Activated CD4-positive, alpha-beta T cell treated with anti-CD3 and anti-CD28 coated beads for 1 hour (primary cell): ENCODE data around the gene COL1A1.

ENCODE experiments used
- DNase-seq: peaks from one replicate; pipeline ENCODE4 v3.0.0-alpha.2; 2020

The COL1A1 gene

DNA sequence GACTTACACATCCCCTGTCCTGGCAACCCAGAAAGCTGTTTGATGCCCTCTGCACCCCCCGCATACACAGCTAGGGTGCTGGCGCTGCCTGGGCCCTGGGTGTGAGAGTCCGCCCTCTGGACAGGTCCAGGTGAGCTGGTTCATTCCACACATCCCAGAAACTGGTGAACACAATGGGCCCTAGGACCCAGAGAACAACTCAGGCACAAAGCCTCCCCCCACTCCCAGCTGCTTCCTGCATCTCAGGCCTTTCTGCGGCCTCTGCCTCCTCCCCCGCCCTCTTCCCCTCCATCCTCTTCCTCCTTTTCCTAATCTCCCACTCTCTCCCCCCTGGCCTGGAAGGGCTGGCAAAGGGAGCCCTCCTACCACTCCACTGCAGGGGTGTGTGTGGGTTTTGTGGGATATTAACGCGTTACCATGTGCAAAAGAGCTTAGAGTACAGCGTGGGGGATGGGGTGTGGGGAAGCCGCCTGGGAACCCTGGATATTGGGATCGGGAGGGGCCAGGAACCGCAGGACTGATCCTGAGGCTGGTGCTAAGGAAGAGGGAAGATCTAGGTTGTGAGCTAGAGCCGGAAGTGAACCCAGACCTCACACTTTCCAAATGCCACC is 49.4 kb downstream of the COL1A1 start:
- DNase-seq, result no peak

DNA sequence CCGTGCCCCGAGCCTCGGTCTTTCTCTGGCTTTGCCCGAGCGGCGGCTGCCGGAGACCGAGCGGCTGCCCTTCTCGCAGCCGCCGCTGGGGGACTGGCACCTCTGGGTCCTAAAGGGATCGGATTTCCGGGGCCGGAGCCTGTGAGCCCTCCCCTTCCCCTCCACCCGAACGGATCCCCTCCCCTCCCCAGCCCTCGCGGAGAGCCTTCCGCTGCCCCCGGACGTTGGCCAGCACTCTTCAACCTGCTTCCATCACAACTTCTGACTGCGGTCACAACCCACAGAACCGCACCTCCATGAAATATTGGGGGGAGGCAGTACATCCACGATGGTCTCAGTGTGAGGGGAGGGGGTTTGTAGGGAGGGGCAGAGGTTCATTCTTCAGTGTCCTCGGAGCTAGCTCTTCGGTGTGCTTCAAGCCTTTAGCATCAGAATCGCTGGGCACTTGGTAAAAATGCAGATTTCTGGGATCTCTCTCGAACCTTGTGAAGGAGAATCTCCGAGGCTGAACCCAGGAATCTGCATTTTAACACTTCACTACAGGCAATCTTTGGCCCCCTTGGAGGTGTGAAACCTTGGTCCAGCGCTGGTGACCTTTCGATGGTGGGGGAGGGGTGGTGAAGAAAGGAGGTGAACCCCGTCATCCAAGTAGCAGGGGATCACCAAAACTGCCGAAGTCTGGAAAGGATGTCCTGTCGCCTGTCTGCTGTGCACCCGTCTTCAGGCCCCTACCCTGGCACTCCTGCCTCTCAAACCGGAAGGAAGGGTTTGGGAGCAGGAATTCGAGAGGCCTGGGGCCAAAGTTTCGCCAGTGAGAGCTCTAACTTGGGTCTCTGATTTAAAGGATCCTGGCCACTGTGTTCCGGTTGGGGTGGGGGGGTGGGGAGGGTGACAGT is 50.1 kb downstream of the COL1A1 start:
- peak; percentile 75 for DNase-seq

DNA sequence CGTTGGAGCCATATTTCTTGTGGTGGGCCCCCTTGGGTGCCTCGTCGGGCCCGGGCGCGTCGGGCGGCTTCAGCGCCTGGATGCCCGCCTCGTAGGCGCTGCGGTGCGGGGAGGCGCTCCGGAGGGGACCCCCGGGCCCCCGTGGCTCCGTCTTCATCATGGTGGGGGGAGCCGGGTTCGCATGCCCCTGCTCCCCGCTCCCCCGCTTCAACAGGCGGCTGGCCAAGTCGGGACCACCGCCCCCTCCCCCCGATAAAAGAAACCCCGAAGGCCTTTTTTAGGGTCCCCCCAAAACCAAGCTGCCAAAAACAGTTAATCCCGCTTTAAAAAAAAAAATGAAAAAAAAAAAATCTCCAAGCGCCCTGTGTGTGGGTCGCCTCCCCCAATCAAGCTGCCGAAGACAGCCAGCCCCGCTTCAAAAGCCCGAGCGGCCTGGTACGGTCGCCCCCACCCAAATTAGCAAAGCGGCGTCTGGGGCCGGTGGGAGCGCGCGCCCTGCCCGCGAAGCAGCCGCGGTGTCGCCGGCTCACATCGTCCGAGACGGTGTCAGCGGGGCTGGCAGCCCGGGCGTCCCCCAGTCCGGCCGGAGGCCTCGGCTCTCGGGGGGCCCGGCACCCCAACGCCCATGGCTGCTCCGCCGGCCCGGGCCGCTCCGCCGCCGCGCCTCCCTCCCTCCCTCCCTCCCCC is 50.9 kb downstream of the COL1A1 start, which contains the start of gene PPP1R9B:
TSS of gene PPP1R9B (minus strand) at position 324 of the 687 bp plus-strand sequence. CDS start at position 160, 164 bp downstream.
- no peak for DNase-seq

DNA sequence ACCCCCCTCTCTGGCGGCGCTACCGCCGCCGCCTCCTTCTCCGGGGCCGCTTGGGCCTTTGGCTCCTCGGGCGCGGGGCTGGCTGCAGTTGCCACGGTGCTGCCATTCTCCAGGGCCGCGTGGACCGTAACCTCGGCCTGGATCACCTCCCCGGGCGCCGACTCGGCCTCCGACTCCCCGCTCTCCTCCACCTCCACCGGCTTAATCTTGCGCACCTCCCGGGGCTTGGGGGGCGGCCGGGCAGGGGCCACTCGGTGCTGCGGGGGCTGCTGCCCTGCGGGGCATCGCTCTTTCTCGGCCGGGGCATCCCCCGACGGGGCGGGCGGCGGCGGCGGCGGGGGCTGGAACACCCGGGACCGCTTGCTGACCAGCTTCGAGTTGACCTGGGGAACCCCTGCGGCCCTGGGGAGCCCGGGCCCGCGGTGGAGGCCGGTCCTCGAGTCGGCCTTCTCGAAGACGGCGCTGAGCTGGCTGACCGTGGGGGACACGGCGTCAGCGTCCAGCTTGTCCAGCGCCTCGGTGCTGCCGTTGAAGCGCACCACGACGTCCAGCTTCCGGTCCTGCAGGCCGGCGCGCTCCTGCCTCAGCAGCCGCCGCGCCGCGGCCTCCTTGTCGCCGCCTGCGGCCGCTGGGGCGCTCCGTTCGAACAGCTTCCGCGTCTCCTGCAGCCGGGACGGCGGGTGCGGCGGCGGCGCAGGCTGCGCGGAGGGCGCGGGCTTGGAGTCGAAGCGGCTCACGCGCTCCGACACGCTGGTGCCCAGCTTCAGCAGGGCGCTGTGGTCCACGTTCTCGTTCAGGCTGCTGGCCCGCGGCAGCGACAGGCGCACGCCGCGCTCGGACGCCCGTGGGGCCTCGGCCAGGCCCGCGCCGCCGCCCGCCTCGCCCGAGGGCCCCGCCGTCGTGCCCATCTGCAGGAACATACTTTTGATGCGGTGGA is 51.7 kb downstream of the COL1A1 start:
- peak; percentile 52 for DNase-seq

DNA sequence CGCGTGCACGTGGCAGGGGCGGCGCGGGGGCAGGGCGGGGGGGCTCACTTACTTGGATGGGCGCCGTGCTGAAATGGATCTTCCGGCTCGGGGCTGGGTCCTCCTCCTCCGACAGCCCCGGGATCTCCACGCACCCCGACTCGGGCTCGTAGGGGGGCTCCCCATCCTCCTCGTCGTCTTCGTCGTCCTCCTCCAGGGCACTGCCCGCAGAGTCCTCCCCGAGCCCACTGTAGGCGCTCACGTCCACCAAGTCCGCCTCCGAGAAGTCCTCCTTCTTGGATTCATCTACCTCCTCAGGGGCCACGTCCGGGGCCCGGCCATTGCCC is 52.4 kb downstream of the COL1A1 start:
- DNase-seq, result no peak

DNA sequence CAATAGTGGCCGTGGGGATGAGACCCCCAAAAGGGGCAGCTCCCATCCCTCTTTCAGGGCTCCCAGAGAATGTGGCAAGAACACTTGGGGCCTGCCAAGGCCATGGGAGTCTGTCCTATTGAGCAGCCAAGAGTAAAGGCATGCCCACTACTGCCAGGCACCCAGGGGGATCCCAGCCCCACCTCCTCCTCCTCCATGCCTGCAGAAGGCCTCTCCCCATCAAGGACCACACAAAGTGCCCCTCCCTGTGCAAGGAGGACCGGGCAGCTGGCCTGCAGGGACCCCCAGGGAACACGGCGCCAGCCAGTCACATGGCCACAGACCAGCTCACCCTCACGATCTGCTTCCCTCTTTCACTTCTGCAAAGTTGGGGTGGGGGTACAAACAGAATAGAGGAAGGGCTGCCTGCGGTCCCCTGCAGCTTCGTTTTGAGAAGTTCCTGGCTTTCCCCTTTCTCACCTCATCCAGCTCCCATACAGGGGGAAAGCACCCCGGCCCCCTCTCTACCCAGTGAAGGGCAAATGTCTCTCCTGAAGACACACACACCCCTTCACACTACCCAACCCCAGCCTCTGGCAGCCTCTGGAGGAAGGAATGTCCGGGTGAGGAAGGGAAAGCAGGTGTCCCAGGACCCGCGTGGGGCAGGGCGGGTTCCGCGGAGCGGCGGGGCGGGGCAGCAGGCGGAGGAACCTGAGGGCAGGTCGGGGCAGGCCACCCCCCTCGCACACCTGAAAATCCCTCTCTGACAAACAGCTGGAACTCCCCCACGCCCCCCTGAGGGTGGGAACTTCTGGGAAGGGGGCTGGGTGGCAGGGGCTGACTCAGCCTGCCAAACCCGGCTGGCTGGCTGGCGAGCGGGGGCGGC is 53.0 kb downstream of the COL1A1 start:
- DNase-seq, result peak; percentile 64

DNA sequence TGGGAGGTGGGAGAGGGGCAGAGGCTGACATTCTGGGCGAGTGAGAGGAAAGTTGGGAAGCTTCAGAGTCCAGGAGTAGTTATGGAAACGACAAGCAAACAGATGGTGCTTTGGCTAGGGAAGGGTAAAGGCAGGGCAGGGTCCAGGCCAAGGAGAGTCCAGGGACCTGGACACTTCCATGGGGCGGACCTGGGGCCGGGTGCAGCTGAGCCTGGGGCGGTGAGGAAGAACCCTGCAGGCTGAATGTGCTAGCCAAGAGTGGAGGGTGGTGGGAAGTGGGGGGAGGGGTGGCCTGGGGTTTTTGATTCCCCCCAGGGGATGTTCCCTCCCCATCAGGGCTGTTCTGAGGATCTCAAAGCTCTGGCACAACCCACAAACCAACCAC is 53.6 kb downstream of the COL1A1 start:
- DNase-seq, result no peak

DNA sequence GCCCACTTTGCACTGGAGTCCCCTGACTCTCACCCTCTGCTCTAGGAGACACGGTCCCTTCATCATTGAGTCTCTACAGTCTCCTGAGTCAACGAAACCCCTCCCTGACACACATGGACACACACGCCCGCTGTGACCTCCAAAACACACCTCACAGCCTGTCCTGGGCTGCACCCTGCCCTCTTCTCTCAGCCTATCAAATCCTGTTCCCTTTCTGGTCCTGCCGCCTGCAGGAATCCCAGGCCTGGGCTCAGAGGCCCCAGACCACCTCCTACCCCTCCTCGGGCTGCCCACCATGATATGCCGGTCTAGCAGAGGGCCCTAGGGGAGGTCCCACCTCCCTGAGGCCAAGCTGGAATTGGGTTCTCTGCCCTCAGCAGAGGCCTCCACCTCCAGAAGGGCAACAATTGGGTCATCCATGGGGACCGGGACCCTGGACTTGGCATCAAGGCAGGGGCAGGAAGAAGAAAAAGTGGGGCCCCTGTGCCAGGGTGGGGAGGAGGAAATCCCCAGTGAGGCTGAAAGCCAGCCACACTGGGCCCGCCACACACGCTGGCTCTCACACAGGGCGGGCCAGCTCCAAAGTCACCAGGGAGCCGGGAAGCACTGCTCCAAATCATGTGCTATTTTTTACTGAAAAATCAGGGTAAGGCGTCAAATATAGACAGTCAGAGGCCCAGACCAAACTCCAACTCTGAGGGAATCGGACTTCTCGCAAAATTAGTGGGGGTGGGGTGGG is 54.3 kb downstream of the COL1A1 start:
- no peak for DNase-seq

DNA sequence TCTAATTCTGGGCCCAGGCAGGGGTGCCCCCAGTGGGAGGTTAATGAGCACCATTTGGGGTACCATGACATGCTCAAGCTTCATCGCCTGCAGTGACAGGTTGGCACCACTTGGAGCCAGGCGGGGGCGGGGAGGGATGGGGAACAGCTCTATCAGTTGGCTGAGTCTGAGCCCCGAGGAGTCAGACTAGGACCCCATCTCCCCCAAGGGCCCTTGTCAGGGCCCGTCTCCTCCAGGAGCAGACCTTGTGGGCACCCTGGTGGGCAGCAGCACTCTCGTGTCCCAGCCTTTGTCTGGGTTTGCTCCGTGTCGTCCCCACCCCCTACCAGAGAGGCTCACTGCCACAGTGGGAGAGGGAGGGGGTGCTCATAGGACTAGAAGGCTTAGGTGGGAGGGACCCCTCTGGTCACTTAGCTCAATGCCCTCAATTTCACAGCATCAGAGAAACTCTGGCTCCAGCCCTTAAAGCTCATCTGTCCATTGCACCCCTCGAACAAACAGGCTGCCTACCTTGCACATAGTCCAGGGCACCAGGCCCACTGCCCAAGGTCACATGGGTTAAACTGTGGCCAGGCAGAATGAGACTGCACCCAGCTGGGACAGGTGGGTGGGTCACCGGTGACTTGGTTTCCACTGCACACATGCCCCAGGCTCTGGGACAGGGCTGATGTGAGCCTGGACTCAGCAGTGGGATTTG is 55.1 kb downstream of the COL1A1 start:
- no peak for DNase-seq

DNA sequence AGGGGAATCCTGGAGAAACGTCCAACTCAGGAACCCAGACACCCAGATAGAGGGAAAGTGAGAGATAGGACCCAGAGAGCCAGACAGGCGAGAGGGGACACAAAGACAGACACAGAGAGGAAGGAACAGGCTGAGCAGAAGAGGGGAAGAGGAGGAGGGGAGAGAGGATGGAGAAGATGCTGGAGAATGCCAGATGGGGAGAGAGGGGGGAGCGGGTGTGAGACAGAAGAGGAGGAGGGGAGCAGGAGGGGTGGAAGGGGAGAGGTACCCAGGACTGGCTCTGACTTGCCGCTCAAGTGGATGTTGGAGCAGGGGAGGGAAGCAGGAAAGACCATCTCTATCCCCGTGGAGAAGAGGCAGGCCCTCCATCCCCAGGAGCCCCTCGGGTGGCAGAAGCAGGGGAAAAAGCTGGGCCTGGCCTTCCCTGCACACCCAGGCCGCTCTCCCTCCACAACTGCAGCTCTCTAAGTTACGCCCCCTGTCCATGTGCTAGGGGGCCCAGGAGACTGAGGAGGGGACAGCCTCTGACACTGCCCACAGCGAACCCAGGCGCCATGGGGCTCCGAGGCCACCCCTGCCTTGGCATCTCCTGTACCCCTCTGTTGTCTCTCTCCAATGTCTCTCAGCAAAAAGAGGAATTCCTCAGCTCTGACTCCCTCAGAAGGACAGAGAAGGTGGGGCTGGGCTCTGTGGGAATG is 55.8 kb downstream of the COL1A1 start:
- DNase-seq, result no peak

DNA sequence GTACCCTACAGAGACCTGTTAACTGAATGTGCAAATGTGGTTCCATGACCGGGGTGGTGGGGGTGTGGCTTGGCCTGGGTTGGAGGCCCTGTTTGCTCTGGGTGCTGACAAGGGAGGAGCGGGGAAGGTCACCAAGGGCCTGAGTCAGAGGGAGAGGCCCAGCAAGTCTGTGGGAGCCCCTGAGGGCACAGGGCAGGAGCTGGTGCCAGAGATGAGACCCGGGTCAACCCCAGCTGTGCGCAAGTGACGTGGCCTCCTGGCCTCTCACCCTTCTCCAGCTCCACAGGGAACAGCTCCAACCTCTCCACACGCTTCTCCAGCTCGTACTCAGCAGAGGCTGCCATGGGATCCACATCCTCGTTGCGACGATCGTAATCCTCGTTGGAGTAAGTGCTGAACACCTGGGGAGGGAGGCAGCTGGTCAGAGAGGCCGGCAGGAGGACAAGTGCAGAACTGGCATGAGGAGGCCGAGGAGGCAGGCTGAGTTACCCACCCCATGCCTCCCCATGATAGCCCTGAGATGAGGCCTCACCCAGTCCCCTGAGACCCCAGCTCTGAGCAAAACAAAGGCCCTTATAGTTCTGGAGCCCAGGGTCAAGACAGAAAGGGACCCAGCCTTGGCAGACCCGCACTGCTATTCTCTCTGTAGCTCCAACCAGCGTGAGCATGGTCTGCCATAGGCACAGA is 56.4 kb downstream of the COL1A1 start:
- DNase-seq, result no peak

DNA sequence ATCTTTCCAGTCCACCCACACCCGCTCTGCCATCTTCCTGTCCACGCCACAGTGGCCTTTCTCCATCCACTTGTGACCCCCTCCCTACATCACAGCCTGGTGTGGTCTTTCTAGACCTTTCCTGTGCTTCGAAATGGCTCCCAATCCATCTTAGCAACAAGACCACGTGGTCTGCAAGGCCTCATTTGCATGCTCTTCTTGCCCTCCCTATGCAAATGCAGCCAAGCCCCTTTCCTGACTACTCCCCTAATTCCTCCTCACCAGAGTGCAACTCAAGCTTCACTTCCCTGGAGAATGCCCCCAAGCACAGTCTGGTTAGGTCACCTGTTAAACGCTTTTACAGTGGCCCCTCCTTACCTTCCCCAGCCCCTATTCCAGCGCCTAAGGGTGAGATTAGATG is 57.1 kb downstream of the COL1A1 start:
- DNase-seq, result no peak

DNA sequence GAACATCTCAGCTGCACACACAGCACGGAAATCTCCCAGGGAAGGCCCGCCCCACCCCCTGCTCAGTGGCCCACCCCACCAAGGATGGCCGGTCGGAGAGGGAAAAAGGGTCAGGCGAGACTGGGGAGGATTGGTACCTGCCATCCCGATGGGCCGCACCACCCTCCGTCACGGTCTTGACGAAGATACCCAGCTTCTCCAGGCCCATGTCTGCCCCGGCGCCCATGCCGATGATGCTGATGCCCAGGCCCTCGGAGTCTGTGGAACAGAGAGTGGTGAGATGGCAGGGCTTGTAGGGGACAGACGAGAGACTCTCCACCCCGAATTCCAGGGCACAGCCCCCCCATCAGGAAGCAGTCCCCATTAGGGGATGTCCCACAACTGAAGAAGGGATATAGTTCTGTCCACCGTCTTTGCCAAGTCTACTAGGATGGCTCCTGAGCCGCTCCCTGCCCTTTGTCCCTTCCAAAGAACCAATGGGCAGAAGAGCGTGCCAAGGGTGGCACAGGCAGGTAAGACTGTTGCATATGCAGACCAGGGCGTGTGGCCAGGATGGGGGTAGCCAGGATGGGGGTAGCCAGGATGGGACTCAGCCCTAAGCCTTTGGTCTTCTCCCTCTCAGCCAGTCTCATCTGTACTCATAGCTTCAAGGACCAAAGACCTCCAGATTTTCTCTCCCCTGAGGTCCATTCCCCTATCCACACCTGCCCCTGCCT is 57.8 kb downstream of the COL1A1 start:
- DNase-seq, result no peak

DNA sequence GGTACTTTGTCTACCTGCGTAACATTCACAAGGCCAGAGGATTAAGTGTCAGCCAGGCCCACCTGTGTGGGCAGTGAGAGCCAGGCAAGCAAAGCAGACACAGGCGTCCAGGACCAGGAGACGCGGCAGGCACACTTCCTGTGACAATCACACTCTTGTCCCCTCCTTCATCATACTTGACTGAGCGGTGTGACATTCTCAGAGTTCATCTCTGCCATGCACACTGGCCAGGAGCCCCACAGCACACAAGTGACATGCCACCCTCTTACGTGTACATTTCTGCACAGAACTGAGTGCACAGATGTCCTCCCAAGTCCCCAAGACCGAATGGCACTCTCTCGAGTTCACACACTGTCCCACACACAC is 59.7 kb downstream of the COL1A1 start:
- no peak for DNase-seq

DNA sequence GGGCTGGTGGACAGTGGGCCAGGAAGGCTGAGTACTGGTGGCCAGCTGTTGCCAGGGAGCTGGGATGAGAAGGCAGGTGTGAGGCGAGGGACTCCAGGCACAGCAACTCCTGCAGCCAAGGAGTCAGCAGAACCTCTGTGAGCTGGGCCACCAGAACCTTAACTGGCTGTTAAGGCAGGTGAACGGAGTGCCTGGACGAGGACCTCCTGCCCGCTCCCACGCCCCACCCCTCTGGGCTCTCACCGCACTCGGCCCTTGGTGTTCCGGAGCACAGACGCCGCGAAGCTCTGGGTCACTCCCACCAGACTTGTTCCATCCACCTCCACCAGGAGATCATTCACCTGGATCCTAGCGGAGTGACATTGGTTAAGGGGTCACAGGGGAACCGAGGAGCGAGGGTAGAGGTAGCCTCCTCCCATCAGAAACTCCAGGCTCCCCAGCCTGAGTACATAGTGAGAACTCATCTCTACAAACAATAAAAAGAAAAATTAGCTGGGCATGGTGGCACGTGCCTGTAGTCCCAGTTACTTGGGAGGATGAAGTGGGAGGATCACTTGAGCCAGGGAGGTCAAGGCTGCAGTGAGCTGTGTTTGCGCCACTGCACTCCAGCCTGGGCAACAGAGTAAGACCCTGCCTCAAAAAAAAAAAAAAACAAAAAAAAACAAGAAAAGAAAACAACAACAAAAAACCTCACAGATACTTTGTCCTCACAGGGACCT is 60.2 kb downstream of the COL1A1 start:
- no peak for DNase-seq

DNA sequence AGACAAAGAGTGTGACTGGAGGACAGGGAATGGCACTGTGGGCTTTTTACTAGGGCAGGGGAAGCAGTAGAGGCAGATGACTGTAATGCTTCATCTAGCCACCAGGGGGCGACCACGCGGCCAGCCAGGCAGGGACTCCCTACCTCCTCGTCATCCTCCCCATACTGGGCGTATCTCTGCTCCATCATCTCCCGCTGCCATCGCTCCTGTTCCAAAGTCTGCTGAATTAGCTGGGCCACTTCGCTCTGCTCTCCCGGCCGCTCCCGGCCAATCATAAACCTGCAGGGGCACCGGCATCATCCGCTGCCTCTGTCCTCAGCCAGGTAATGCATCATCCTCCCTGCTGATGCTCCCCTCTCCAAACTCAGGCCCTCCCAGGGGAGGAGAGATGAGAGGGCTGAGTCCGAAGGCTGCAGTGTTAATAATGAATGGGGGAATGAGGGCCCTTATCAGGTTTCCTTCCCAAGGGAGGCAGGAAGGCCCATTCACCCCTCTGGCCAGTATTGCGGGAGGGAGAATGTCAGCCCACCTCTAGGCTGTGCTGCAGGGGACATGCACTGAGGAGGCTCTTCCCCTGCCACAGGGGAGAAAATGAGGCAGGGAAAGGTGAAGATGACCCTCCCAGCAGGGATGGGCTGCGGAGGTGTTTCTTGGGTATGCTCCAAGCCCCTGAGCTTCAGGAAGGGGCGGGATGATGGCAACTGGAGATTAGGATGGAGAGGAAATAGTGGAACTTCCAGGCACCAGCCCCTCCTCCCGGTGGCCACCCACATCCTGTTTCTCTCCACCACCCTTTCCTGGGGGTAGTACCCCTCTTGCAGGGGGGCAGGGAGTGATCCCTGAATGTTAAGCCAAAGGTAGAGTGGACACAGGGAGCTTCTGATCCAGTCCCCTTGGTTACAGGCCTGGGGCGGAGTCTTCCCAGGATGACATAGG is 61.2 kb downstream of the COL1A1 start:
- peak; percentile 71 for DNase-seq
